HG03342 (cell line): ENCODE results near the gene RNF168.
A peak's percentile ranks its signal among the peaks of the same experiment; 100 is the strongest.
"Not testable (repeated sequence)": the region's sequence is repeated elsewhere in the genome, so short reads cannot be mapped to it uniquely, and the experiment has no call there.

Experiments used
- ATAC-seq: cut with Tn5 transposase; IDR thresholded peaks from one replicate; pipeline ENCODE4 v1.9.1; 2021; ENCODE audit warnings: mild to moderate bottlenecking, moderate library complexity; ENCODE audit not compliant: unreplicated experiment

RNF168 gene

GRCh38 chr3:196514913-196515621 is 11.5 kb upstream of the RNF168 start, which contains the start of gene SMCO1:
TSS of gene SMCO1 (minus strand) at chr3:196515346. CDS start at chr3:196515209, 137 bp downstream.
- no peak for ATAC-seq

DNA sequence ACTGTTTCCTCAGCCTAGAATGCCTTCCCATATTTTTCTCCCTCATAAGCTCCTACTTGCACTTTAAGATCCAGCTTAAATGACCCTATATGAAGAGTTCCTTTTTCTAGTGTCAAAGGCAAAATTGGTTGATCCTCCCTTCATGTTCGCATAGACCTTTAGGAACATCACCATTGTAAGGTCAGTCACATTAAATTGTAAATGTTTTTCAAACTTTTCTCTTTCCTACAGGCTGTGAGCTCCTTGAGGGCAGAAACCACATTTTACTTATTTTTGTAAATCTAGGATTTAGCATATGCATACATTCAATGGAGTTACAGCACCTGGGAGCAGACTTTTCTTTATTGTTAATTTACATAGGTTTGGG is 10.8 kb upstream of the RNF168 start:
- no peak for ATAC-seq

GRCh38 chr3:196513697-196514349 is 10.3 kb upstream of the RNF168 start:
- ATAC-seq: no peak

GRCh38 chr3:196511646-196512425 is 8.3 kb upstream of the RNF168 start:
- not testable (repeated sequence) for ATAC-seq

DNA sequence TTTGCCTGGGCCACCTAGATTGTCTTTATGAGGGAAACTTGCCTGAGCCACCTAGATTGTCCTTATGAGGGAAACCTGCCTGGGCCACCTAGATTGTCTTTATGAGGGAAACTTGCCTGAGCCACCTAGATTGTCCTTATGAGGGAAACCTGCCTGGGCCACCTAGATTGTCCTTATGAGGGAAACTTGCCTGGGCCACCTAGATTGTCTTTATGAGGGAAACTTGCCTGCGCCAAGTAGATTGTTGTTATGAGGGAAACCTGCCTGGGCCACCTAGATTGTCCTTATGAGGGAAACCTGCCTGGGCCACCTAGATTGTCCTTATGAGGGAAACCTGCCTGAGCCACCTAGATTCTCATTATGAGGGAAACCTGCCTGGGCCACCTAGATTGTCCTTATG is 7.5 kb upstream of the RNF168 start:
- ATAC-seq: not testable (repeated sequence)

- no peak for ATAC-seq
Observed at GRCh38 chr3:196506687-196507086, 3.1 kb upstream of the RNF168 start.

- ATAC-seq: no peak
Observed at GRCh38 chr3:196504556-196504955, 988 bp upstream of the RNF168 start.

DNA sequence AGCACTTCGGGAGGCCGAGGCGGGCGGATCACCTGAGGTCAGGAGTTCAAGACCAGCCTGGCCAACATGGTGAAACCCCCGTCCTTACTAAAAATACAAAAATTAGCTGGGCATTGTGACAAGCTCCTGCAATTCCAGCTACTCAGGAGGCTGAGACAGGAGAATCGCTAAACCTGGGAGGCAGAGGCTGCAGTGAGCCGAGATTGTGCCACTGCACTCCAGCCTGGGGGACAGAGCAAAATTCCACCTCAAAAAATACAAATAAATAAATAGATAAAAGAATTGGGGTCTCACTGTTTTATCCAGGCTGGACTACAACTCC is 470 bp upstream of the RNF168 start:
- not testable (repeated sequence) for ATAC-seq

DNA sequence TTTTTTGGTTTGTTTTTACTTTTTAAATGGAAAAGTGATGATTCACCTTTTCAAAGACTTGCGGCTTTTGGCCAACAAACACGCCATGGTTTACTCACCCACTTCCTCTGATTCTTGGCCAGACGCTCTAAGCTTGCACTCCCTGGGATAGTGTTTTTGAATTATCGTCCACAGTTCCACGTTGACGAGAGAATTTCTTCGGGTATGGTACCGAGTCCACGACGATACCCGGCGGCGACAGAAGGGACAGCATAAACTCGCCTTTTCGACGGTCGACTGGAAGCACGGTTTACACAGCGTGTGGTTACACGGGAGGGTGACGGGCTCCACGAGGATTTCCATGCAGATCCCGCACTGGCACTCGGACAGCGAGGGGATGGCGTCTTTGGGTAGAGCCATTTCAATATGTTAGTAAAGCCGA is 783 bp downstream of the RNF168 start:
- ATAC-seq: peak; percentile 3

DNA sequence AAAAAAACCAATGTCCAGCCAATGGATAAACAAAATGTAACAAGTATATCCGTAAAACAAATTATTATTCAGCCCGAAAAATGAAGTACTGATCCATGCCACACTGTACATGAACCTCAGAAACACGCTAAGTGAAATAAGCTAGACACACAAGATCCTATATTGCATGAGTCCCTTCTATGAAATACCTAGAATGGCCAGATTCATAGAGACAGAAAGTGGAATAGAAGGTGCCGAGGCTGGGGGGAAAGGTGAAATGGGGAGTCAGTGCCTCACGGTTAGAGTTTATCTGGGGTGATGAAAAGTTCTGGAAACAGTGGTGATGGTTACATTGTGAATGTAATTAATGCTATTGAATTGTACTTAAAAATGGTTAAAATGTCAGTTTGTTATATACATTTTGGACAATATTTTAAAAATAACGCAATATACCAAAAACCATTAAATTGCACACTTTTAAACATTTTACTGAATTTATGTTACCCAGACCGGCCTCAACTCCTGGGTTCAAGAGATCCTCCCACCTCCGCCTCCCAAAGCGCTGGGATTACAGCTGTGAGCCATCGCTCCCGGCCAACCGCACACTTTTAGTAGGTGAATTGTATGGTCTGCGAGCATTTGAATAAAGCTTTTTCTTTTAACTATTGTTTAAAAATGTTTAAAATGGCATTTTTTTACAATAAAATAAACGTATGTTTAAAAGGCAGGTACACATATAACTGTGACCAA is 2.1 kb downstream of the RNF168 start:
- no peak for ATAC-seq

GRCh38 chr3:196499807-196500524 is 3.6 kb downstream of the RNF168 start:
- ATAC-seq: no peak

DNA sequence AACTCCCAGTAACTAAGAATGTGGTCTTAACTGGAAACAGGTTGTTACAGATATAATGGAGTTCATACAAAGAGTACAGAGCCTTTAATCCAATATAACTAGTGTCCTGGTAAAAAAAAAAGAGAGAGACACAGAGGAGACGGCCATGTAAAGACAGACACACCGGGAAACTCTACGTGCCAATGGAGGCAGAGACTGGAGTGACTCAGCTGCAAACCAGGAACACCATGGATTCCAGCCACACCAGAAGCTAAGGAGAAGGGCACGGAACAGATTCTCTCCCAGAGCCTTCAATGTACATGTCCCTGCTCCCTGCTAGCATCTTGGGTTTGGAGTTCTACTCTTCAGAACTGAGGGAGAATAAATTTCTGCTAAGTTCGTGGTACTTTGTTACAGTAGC is 4.5 kb downstream of the RNF168 start:
- no peak for ATAC-seq

DNA sequence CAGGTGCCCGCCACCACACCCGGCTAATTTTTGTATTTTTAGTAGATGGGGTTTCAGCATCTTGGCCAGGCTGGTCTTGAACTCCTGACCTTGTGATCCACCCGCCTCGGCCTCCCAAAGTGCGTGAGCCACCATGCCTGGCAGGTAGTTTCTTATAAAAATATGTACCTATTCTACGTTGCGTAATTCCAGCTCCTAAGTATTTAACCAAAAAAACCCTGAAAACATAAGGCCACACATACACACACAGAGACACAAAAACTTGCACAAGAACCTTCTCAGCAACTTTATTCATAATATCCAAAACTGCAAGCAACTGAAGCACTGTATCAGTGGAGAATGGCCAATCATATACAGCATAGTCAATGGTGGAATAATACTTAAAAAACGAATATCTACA is 5.3 kb downstream of the RNF168 start:
- no peak for ATAC-seq

GRCh38 chr3:196496183-196496582 is 7.4 kb downstream of the RNF168 start:
- no peak for ATAC-seq

DNA sequence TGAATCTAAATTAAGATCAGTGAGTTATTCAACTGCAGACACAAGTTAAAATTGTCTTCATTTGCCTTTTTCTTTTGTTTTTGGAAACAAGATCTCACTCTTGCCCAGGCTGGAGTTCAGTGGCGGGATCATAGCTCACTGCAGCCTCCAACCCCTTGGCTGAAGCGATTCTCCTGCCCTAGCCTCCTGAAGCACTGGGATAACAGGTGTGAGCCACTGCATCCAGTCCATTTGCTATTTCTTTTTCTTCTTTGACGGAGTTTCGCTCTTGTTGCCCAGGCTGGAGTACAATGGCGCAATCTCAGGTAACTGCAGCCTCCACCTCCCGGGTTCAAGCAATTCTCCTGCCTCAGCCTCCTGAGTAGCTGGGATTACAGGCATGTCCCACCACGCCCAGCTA is 10.3 kb downstream of the RNF168 start:
- no peak for ATAC-seq

DNA sequence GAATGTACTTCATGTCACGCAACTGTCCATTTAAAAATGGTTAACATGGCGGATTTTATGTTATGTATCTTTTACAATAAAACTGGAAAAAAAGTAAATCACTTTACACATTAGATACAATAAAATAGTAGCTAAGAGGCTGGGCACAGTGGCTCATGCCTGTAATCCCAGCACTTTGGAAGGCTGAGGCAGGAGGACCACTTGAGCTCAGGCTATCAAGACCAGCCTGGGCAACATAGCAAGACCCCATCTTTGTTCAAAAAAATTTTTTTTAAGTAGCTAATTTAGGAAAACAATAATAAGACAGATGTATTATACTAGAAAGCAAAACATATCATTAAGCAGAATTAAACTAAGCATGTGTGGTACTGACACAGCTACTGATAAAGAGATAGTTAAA is 11.5 kb downstream of the RNF168 start:
- ATAC-seq: no peak

DNA sequence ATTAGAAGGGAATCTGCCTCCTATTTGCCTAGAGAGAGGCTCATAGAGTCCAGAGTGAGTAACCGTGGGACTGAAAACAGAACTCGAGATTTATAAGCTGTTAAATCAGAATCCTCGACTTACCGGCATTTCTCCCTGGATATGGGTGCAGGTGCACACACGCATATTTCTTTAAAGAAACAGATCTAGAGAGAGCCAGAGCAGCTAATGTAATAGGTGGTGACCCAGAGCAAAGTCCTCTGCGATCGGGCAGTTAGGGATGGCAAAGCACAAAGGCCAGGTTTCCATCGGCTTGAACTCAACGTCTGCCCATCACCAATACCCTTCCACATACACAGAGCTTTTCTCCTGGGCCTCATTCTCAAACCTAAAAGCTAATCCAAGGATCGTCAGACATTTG is 13.8 kb downstream of the RNF168 start:
- no peak for ATAC-seq

GRCh38 chr3:196486263-196486662 is 17.3 kb downstream of the RNF168 start:
- no peak for ATAC-seq

DNA sequence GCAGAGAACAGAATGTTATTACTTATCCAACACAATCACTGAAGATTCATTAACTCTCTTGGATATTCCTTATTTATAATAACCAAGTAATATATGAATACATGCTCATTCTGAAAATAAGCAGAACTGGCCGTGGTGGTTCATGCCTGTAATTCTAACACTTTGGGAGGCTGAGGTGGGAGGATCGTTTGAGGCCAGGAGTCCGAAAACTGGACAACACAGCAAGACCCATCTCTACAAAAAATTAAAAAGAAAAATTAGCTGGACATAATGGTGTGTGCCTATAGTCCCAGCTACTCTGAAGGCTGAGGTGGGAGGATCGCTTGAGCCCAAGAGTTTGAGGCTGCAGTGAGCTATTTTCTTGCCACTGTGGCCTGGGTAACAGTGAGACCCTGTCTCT is 25.9 kb downstream of the RNF168 start:
- no peak for ATAC-seq

GRCh38 chr3:196472286-196472685 is 31.3 kb downstream of the RNF168 start:
- ATAC-seq: no peak

GRCh38 chr3:196471551-196471950 is 32.0 kb downstream of the RNF168 start:
- no peak for ATAC-seq
